ENCODE results near the gene CDC25A. TPM values are rescaled to one million over a fixed set of nuclear protein-coding genes. Genes with fewer than 3 reads are reported as not detected.

Gene CDC25A
- total RNA-seq, 1 experiment from 2014 or later = 19.6 TPM

- intact Hi-C loops (cut with micrococcal nuclease) = no loop called here
- ChIA-PET CTCF (no interaction called here), POLR2A (no interaction called here), RAD21 (ENCODE audit: low non-redundant PET in 1 of 2, low total read pairs in 2 of 2, uncharacterized antibody in 2 of 2, unreplicated experiment in 2 of 2) (no interaction called here)
- H3K9me3 ChIP-seq (ENCODE audit: control insufficient read depth in 1 of 2, insufficient read depth in 1 of 2, low read depth in 1 of 2, low read length in 2 of 2) = no peaks in the 10 kb centered on the region
- no peak overlapping the region for H3K4me3 ChIP-seq (replicated peaks in 1 of 2; ENCODE audit: low read depth in 1 of 2, low read length in 2 of 2)
- no TSS peak for BruUV-seq (replicated peaks)
- no peak overlapping the region for H3K27ac ChIP-seq (ENCODE audit: low read depth, low read length)
- no peaks in the 10 kb centered on the region for H3K9me2 ChIP-seq (ENCODE audit: insufficient read depth)
- H3K36me3 ChIP-seq (ENCODE audit: control insufficient read depth in 1 of 2, insufficient read depth in 2 of 2, low read length in 2 of 2) = no peaks in the 10 kb centered on the region
- ATAC-seq (no peak), DNase-seq (ENCODE audit: low read depth, low spot score) (no peak)
- H3K4me2 ChIP-seq (ENCODE audit: low read length) = no peak overlapping the region
- no peaks in the 10 kb centered on the region for H3K27me3 ChIP-seq (ENCODE audit: insufficient read depth, low read length)
- TF ChIP-seq SP1 (IDR thresholded peaks at IDR 0.05; ENCODE audit: low read depth) = no peak
- no peak for TF ChIP-seq ZFX (IDR thresholded peaks at IDR 0.05)
- TF ChIP-seq YY1 (IDR thresholded peaks at IDR 0.05; ENCODE audit: extremely low read depth, insufficient replicate concordance, low read depth, low read length) = no peak
- no peak for TF ChIP-seq CEBPB (IDR thresholded peaks at IDR 0.05; ENCODE audit: low read depth)
- no peak for TF ChIP-seq TCF7L2 (IDR thresholded peaks at IDR 0.05; ENCODE audit: borderline replicate concordance, extremely low read depth, insufficient read depth, insufficient read length)
- no peak for TF ChIP-seq CBX3 (IDR thresholded peaks at IDR 0.05; ENCODE audit: low read depth)
- no peak for TF ChIP-seq ELF1 (IDR thresholded peaks at IDR 0.05; ENCODE audit: borderline replicate concordance, low read depth)
- no peak for TF ChIP-seq POLR2AphosphoS5 (IDR thresholded peaks at IDR 0.05; ENCODE audit: low read depth, low read length)
- no peak for TF ChIP-seq JUND (IDR thresholded peaks at IDR 0.05)
- TF ChIP-seq EZH2 (IDR thresholded peaks at IDR 0.05) = no peak
- no peaks in the 10 kb centered on the region for H4K20me1 ChIP-seq (ENCODE audit: insufficient read depth)
- H2AFZ ChIP-seq (ENCODE audit: low read depth, low read length, poor library complexity, severe bottlenecking) = no peak overlapping the region
- no peak overlapping the region for H3K9ac ChIP-seq (ENCODE audit: low read length)
- H3K4me1 ChIP-seq (ENCODE audit: control insufficient read depth in 1 of 2, insufficient read depth in 2 of 2, low read length in 2 of 2) = no peaks in the 10 kb centered on the region
- no peaks in the 10 kb centered on the region for H3K79me2 ChIP-seq (ENCODE audit: insufficient read depth, low read length)
Measured at GRCh38 chr3:48202632-48203031, 14.4 kb upstream of the CDC25A start.

- CTCF ChIA-PET = no interaction called here
Measured at GRCh38 chr3:48199117-48199516, 10.9 kb upstream of the CDC25A start.

More at GRCh38 chr3:48199117-48199516, 10.9 kb upstream of the CDC25A start:
- Histone ChIP-seq H3K27ac (ENCODE audit: low read depth, low read length) (no peak overlapping the region), H4K20me1 (ENCODE audit: insufficient read depth) (no peaks in the 10 kb centered on the region), H2AFZ (ENCODE audit: low read depth, low read length, poor library complexity, severe bottlenecking) (no peak overlapping the region), H3K36me3 (ENCODE audit: control insufficient read depth in 1 of 2, insufficient read depth in 2 of 2, low read length in 2 of 2) (no peaks in the 10 kb centered on the region), H3K9me2 (ENCODE audit: insufficient read depth) (no peaks in the 10 kb centered on the region), H3K4me2 (ENCODE audit: low read length) (no peak overlapping the region), H3K9ac (ENCODE audit: low read length) (no peak overlapping the region), H3K27me3 (ENCODE audit: insufficient read depth, low read length) (no peaks in the 10 kb centered on the region), H3K79me2 (ENCODE audit: insufficient read depth, low read length) (no peaks in the 10 kb centered on the region), H3K9me3 (ENCODE audit: control insufficient read depth in 1 of 2, insufficient read depth in 1 of 2, low read depth in 1 of 2, low read length in 2 of 2) (no peaks in the 10 kb centered on the region), H3K4me1 (ENCODE audit: control insufficient read depth in 1 of 2, insufficient read depth in 2 of 2, low read length in 2 of 2) (peaks cover 2 to 8% of the 10 kb centered on the region in 2 experiments; a peak in 3 of 4 replicates), H3K4me3 (replicated peaks in 1 of 2; ENCODE audit: low read depth in 1 of 2, low read length in 2 of 2) (no peak overlapping the region)
- RAD21 ChIA-PET (ENCODE audit: low non-redundant PET in 1 of 2, low total read pairs in 2 of 2, uncharacterized antibody in 2 of 2, unreplicated experiment in 2 of 2) = no interaction called here
- POLR2A ChIA-PET = no interaction called here
- intact Hi-C loops (cut with micrococcal nuclease) = no loop called here
- ATAC-seq (no peak), DNase-seq (ENCODE audit: low read depth, low spot score) (no peak)
- TF ChIP-seq CEBPB (IDR thresholded peaks at IDR 0.05; ENCODE audit: low read depth) = no peak
- TF ChIP-seq ZBTB33 (IDR thresholded peaks at IDR 0.05; ENCODE audit: extremely low read depth, insufficient replicate concordance, low read length) = no peak
- TF ChIP-seq ELF1 (IDR thresholded peaks at IDR 0.05; ENCODE audit: borderline replicate concordance, low read depth) = no peak
- TF ChIP-seq POLR2A (IDR thresholded peaks at IDR 0.05; ENCODE audit: borderline replicate concordance, extremely low read depth, insufficient read depth, insufficient read length) = no peak
- TF ChIP-seq EZH2phosphoT487 (IDR thresholded peaks at IDR 0.05; ENCODE audit: borderline replicate concordance) = no peak
- no peak for TF ChIP-seq EZH2 (IDR thresholded peaks at IDR 0.05)
- TF ChIP-seq ZFX (IDR thresholded peaks at IDR 0.05) = no peak
- TF ChIP-seq SRF (IDR thresholded peaks at IDR 0.05; ENCODE audit: low read depth) = no peak
- TF ChIP-seq YY1 (IDR thresholded peaks at IDR 0.05; ENCODE audit: extremely low read depth, insufficient replicate concordance, low read depth, low read length) = no peak
- TF ChIP-seq SP1 (IDR thresholded peaks at IDR 0.05; ENCODE audit: low read depth) = no peak
- no TSS peak for BruUV-seq (replicated peaks)

Measured in HCT116 (cell line).